ENCODE results near the gene INTS6. TPM values are rescaled to one million over a fixed set of nuclear protein-coding genes. Genes with fewer than 3 reads are reported as not detected.

INTS6 gene
- total RNA-seq, 2 experiments from 2014 or later, result 47.9 to 51.6 TPM

DNA sequence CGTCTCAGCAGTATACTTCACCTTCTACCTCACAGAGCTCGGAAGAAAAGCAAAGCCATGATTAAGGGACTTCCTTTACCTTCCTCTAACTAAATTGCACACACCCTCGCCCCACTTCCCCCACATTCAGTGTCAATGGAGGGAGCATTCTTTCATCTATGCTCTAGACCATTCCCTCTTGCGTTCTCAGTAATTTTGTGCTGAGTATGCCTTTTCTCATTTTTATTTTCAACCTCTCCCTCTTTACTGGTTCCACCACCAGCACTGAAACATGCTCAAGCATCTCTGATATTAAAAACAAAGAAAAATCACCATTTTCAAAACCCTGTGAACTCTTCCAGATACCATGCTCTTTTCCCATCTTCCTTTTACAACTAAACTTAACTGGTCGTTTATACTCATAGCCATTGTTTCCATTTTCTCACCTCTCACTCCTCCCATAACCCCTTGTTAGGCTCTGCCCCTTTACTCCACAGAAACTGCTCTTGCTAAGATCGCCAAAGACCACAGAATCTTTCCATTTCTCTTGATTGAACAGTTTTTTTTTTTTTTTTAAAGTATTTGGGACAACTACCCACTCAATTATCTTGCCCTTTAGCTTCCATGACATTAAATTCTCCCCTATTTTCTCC is 81.0 kb downstream of the INTS6 start:
- H3K4me1 Mint-ChIP-seq, result no peaks in the 10 kb centered on the region
- H3K36me3 Mint-ChIP-seq (ENCODE audit: low read depth), result peaks cover 30% of the 10 kb centered on the region
- no peak for DNase-seq
- POLR2A ChIA-PET, result no interaction called here
- no peaks in the 10 kb centered on the region for H3K9me3 Mint-ChIP-seq
- CTCF ChIA-PET, result interaction anchor here (0.5 to 0.7 kb wide), 2 partner anchors 577 to 1169 kb away, joined by 3 read pairs; no protein-coding TSS in a partner anchor
- H3K27me3 Mint-ChIP-seq, result no peaks in the 10 kb centered on the region
- no peak overlapping the region for H3K4me3 Mint-ChIP-seq
- no peak overlapping the region for H3K27ac Mint-ChIP-seq

DNA sequence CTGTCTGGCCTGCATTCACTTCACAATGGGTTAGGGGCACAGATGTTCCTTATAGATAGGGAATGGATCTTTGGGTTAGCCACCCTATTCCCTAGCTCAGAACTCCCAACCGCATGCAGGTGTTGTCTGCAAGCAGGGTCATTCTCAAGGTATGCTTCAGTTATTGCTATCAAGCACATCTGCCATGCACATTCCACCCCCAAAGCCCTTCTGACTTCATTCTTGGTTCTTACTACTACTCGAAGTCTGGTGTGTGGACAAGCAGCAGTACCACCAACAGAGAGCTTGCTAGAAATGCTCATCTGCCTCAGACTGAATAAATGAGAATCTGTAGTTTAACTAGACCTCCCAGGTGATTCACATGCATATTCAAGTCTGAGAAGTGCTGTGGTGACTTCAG is 82.0 kb downstream of the INTS6 start:
- Mint-ChIP-seq H3K27ac (no peak overlapping the region), H3K27me3 (no peaks in the 10 kb centered on the region), H3K4me3 (no peak overlapping the region), H3K9me3 (no peaks in the 10 kb centered on the region), H3K36me3 (ENCODE audit: low read depth) (peaks cover 30% of the 10 kb centered on the region), H3K4me1 (no peaks in the 10 kb centered on the region)
- POLR2A ChIA-PET, result no interaction called here
- CTCF ChIA-PET, result interaction anchor here (1.1 kb wide), 1 partner anchor 23 kb away, joined by 3 read pairs; no protein-coding TSS in a partner anchor
- DNase-seq, result no peak

DNA sequence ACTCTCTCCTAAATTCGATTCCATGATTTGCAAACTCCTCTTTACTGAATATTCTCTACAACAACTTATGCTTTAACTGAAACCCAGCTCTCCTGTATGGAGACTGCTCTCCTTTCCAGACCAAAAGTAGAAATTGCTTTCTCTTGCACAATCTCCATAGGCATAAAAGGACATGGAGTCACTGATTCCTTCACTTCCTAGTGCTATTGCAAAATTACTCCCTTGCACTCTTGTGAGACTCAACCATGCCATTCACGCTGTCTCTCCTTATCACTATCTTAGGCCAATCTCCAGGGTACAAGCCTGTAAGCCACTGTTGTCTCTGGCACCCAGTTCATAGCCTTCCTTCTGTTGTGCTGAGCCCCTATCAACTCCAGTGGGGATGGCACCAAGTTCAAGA is 82.7 kb downstream of the INTS6 start:
- ChIA-PET CTCF (interaction anchor here (1.1 kb wide), 1 partner anchor 22 kb away, joined by 3 read pairs; no protein-coding TSS in a partner anchor), POLR2A (no interaction called here)
- Mint-ChIP-seq H3K4me1 (no peaks in the 10 kb centered on the region), H3K4me3 (no peak overlapping the region), H3K36me3 (ENCODE audit: low read depth) (peaks cover 26% of the 10 kb centered on the region), H3K27ac (no peak overlapping the region), H3K9me3 (no peaks in the 10 kb centered on the region), H3K27me3 (no peaks in the 10 kb centered on the region)
- DNase-seq, result no peak

DNA sequence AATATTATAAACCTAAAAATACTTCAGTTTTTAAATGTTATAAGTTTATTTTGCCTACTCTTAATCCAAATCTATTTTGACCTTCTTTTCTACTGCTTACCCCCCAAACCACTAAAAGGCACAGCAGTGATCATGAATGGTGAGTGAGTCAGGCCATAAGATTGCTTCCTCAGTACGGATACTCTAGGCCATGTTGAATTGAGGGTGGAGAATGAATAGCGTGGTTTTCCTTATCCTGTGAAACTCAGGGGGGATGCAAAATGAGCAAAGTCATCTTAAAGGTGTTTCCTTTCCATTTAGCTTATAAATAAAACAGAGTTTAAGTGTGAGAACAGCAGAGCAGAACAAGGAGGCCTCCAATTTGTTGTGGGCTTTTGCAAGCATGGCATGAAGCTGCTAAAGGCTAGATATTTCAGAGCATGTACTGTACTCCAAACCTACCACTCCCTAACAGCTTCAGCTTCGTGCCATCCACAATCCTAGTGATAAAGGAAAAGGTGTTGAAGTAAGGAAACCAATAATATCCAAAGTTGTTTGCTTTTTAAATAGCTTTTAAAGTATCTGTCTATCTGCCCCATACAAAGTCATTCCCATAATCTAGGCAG is 88.3 kb downstream of the INTS6 start:
- CTCF ChIA-PET, result no interaction called here
- no peak overlapping the region for H3K4me3 Mint-ChIP-seq

DNA sequence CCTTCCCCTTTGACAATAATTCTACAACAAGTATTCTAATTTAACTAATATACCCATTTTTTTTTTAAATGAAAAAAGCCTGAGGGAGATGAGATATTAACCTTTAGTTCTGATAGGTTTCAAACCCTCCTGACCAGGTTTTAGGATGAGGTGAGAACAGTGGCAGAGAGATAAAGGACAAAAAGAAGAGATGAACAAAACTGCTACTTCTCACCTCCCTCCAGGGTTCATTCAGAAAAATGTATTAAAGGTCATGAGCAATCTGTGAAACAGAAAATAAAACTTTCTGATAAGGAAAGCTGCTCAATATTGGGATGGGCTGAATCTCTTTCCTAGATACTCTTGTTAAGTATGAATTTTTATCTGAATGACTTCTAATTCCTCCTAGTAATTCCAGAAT is 89.2 kb downstream of the INTS6 start:
- H3K36me3 Mint-ChIP-seq (ENCODE audit: low read depth), result peaks cover 34% of the 10 kb centered on the region
- peaks cover 3% of the 10 kb centered on the region for H3K4me1 Mint-ChIP-seq
- no peak overlapping the region for H3K27ac Mint-ChIP-seq
- ChIA-PET POLR2A (no interaction called here), CTCF (no interaction called here)
- DNase-seq, result no peak
- H3K4me3 Mint-ChIP-seq, result no peak overlapping the region
- H3K27me3 Mint-ChIP-seq, result no peaks in the 10 kb centered on the region
- no peaks in the 10 kb centered on the region for H3K9me3 Mint-ChIP-seq

More for the DNA sequence above, 88.3 kb downstream of the INTS6 start:
- DNase-seq, result no peak
- Mint-ChIP-seq H3K4me1 (peaks cover 3% of the 10 kb centered on the region), H3K27ac (no peak overlapping the region), H3K27me3 (no peaks in the 10 kb centered on the region), H3K36me3 (ENCODE audit: low read depth) (peaks cover 40% of the 10 kb centered on the region), H3K9me3 (no peaks in the 10 kb centered on the region)
- POLR2A ChIA-PET, result no interaction called here

DNA sequence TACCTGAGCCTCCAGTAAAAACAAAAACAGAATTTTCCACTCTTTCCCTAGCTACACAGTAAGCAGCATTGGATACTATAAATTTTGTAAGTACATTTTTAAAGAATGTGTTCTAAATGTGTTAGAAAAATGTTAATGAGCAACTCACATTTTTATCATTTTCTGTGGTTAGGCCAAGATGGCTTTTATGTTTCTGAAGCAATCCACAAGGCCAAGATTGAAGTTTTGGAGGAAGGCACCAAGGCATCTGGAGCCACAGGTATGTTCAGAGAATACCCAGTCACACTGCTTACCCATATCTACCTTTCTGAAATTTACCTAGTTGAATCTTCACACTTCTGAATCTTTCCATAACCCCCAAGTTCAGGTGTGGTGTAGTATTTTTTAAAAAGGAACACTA is 91.7 kb downstream of the INTS6 start:
- Mint-ChIP-seq H3K9me3 (no peaks in the 10 kb centered on the region), H3K27ac (no peak overlapping the region), H3K4me3 (no peak overlapping the region), H3K36me3 (ENCODE audit: low read depth) (peaks cover 24% of the 10 kb centered on the region), H3K4me1 (peaks cover 3% of the 10 kb centered on the region), H3K27me3 (no peaks in the 10 kb centered on the region)
- no peak for DNase-seq
- CTCF ChIA-PET, result no interaction called here
- POLR2A ChIA-PET, result no interaction called here

DNA sequence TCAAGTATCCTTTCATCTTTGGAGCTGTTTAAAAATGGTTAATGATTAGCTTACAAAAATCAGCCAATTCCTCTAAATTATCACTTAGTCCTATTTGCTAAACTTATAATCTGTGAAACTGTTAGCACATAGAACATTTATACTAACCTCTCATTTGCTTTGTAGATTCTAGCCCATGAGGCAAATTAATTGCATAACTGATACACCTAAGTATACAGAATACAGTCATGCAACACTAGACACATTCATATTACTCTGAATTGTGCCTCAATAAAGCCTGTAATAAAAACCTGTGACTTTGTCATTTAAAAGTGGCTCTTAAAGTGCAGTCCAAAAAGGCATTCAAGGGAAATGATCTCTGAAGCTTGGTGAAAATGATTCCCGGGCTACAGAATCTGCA is 92.3 kb downstream of the INTS6 start:
- ChIA-PET CTCF (interaction anchor here (0.5 to 0.7 kb wide), 2 partner anchors 24 to 60 kb away, joined by 3 read pairs; no protein-coding TSS in a partner anchor), POLR2A (no interaction called here)
- Mint-ChIP-seq H3K27me3 (no peaks in the 10 kb centered on the region), H3K36me3 (ENCODE audit: low read depth) (peaks cover 23% of the 10 kb centered on the region), H3K9me3 (no peaks in the 10 kb centered on the region), H3K4me3 (no peak overlapping the region), H3K4me1 (peaks cover 3% of the 10 kb centered on the region), H3K27ac (no peak overlapping the region)
- DNase-seq, result no peak

DNA sequence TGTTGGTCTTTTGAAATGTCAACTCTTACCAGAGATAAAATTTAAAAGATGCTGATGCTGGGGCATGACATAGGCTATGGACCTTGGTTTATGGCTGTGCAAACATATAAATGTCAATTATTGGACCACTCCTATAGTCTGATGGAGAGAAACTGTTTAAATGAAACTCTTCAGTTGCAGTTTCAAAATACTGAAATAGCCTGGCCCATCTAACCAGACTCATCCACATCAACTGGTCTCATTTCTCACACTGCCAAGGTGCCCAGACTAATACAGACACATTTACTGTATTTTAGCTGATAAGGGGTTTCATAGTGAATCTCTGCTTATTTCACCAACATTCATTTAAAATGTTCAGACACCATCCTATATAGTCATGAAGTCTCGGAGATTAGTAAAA is 93.5 kb downstream of the INTS6 start:
- no peak for DNase-seq
- ChIA-PET POLR2A (no interaction called here), CTCF (no interaction called here)
- Mint-ChIP-seq H3K9me3 (no peaks in the 10 kb centered on the region), H3K36me3 (ENCODE audit: low read depth) (peaks cover 15% of the 10 kb centered on the region), H3K27me3 (no peaks in the 10 kb centered on the region), H3K4me1 (peaks cover under 1% of the 10 kb centered on the region), H3K4me3 (no peak overlapping the region), H3K27ac (no peak overlapping the region)

DNA sequence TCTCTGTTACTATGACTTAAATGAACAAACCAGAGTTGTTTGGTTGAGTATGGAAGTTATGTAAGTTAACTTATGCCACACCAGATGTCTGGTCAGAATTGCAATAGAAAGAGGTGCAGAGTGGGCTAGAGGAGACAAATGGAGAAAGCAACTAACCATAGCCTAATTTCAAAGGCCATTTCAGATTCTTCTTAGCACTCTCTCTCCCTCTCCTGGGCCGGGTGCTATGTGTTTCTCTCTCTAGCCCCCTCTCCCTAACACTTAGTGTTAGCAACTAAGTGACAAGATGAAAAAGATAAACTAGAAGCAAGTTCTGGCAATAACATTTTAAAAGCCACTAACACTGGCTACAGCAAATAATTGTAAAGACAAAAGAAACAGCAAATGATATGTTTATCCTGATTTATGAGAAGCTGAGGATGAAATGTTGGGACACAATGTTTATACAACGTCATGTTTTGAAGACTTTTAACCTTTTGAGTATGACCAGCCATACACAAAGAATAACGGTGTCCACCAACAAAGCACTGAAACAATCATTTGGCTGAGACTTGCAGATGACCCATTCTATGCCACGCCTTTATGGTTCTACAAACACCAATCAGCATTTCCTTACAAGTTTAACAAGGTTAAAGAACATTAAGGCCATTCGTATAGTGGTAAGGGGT is 94.8 kb downstream of the INTS6 start:
- Mint-ChIP-seq H3K9me3 (no peaks in the 10 kb centered on the region), H3K27ac (no peak overlapping the region), H3K27me3 (no peaks in the 10 kb centered on the region), H3K36me3 (ENCODE audit: low read depth) (peaks cover 12% of the 10 kb centered on the region), H3K4me1 (no peaks in the 10 kb centered on the region), H3K4me3 (no peak overlapping the region)
- POLR2A ChIA-PET, result no interaction called here
- no peak for DNase-seq
- CTCF ChIA-PET, result no interaction called here

DNA sequence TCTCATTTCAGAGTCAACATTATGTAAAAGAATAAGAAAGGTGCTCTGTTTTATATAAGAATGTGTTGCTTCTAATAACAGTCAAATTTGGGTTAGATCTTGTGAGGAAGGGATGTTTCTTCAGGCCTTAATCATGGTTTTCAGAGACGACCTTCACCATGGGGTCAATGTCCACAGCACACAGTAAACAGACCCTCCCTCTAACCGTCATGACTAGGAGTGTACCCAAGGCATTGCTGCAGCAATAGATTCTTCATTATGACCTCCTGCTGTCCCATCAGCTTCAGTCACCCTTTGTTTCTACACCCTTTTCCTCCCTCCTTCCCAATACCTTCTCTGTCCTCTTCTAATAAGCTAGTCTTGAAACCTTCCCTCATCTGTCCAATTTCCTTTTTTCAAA is 97.6 kb downstream of the INTS6 start:
- ChIA-PET CTCF (interaction anchor here (0.8 to 1.3 kb wide), 3 partner anchors 14 to 138 kb away, joined by 3 to 6 read pairs (median 3); partner anchors contain the start of gene SERPINE3), POLR2A (no interaction called here)
- no peaks in the 10 kb centered on the region for H3K27me3 Mint-ChIP-seq
- no peaks in the 10 kb centered on the region for H3K36me3 Mint-ChIP-seq (ENCODE audit: low read depth)
- no peaks in the 10 kb centered on the region for H3K4me1 Mint-ChIP-seq
- H3K9me3 Mint-ChIP-seq, result no peaks in the 10 kb centered on the region
- no peak overlapping the region for H3K27ac Mint-ChIP-seq
- DNase-seq, result no peak
- no peak overlapping the region for H3K4me3 Mint-ChIP-seq

DNA sequence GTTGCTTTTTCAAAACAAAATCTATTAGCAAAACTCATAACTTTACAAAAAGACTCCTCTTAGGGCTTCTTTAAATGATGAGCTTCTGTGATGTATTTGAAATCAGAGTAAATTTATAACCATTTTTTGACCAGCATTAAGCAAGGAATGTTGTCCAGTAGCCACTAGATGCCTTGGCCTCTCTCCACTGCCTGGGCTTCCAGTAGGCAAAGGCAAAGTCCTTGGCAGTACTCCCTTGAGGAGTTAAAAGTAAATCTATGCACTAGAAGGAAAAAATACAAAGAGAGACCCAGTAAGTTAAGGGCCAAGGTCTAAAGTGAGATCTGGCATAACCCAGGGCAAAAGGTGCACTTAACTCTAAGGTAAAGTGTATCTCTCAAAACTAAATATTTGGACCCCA is 103.8 kb downstream of the INTS6 start:
- ChIA-PET POLR2A (no interaction called here), CTCF (no interaction called here)
- Mint-ChIP-seq H3K4me1 (no peaks in the 10 kb centered on the region), H3K27ac (no peak overlapping the region), H3K36me3 (ENCODE audit: low read depth) (no peaks in the 10 kb centered on the region), H3K27me3 (no peaks in the 10 kb centered on the region), H3K9me3 (no peaks in the 10 kb centered on the region), H3K4me3 (no peak overlapping the region)
- DNase-seq, result no peak

DNA sequence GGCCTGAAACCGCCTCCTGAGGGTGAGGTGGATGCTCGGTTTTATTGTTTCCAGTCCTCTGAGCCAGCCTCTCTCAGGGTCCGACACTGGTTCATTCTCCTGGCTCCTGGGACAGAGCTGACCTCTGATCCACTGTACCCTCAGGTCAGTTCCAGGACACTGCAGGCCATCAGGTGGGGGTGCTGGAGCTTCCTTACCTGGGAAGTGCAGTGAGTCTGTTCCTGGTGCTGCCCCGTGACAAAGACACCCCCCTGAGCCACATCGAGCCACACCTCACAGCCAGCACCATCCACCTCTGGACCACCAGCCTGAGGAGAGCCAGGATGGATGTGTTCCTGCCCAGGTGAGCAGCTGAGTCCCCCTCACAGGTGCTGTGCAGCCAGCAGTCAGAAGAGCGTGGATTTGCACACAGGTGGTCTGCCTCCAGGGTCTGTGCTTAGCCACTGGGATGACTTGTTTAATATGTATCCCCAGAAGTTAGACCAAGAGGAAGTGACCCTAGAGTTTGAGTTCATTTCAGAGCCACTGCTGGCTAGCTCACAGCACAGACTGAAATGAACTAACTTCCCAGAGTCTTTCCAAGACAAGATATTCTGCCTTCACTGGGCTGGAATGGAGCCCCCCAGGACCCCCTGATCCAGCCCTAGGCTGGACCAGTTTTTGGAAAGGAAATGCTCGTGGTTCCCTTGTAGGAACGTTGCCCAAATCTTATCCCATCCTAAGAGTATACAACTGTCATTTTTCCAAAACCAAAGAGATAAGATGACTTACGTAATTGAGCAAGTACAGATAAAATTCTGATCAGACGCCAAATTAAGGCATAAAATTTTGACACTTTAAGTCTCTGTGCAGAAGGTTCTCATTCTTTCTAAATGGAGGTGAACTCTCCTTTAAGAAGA is 104.5 kb downstream of the INTS6 start:
- no peaks in the 10 kb centered on the region for H3K27me3 Mint-ChIP-seq
- no peaks in the 10 kb centered on the region for H3K36me3 Mint-ChIP-seq (ENCODE audit: low read depth)
- POLR2A ChIA-PET, result no interaction called here
- no peaks in the 10 kb centered on the region for H3K9me3 Mint-ChIP-seq
- CTCF ChIA-PET, result interaction anchor here (1.5 kb wide), 1 partner anchor 22 kb away, joined by 3 read pairs; no protein-coding TSS in a partner anchor
- no peak overlapping the region for H3K4me3 Mint-ChIP-seq
- no peak overlapping the region for H3K27ac Mint-ChIP-seq
- H3K4me1 Mint-ChIP-seq, result no peaks in the 10 kb centered on the region
- DNase-seq, result no peak

DNA sequence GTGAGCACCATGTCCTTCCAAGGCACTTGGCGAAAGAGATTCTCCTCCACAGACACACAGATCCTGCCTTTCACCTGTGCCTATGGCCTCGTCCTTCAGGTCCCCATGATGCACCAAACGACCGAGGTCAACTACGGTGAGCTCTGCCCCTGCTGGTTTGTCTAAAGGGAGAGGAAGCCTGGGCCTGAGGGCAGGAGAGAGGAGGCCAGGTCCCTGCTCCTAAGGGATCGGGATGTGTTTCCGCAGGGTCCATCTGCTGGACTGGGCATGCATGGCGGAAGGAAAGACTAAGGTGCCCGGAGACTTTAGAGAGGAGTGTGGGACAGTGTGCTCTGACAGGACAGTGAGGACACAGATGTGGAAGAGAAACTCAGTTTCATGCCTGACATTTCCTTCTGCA is 105.7 kb downstream of the INTS6 start:
- Mint-ChIP-seq H3K27me3 (no peaks in the 10 kb centered on the region), H3K36me3 (ENCODE audit: low read depth) (no peaks in the 10 kb centered on the region), H3K4me3 (no peak overlapping the region), H3K4me1 (no peaks in the 10 kb centered on the region), H3K27ac (no peak overlapping the region), H3K9me3 (no peaks in the 10 kb centered on the region)
- CTCF ChIA-PET, result interaction anchor here (1.5 kb wide), 1 partner anchor 24 kb away, joined by 3 read pairs; no protein-coding TSS in a partner anchor
- no peak for DNase-seq
- POLR2A ChIA-PET, result no interaction called here

Measured in activated CD4-positive, alpha-beta T cell treated with anti-CD3 and anti-CD28 coated beads, Interleukin-2, amount 10 ng/mL, durations not matched to agents 7 days and 5 days (primary cell).